ENCODE data around the gene LPAR5.

DNA sequence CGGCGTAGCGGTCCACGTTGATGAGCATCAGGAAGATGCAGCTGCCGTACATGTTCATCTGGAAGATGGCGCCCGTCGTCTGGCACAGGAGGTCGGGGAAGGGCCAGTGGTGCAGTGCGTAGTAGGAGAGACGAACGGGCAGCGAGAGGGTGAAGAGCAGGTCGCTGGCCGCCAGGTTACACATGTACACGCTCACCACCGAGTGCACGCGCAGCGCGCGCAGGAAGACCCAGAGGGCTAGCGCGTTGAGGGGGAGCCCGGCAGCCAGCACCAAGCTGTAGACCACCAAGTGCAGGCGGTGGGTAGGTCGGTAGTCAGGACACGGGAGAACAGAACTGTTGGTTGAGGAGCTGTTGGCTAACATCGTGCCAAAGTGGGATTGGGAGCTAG, 14.9 kb downstream of the LPAR5 start:
- TF ChIP-seq BHLHE40 (IDR thresholded peaks at IDR 0.05; ENCODE audit: borderline replicate concordance) = no peak
- no peak for TF ChIP-seq SUZ12 (IDR thresholded peaks at IDR 0.05)
- no peak for TF ChIP-seq ELF4 (IDR thresholded peaks at IDR 0.05)
- no peak for TF ChIP-seq ZNF384 (IDR thresholded peaks at IDR 0.05)
- TF ChIP-seq FOXK2 (IDR thresholded peaks at IDR 0.05) = no peak
- no peak for TF ChIP-seq TARDBP (IDR thresholded peaks at IDR 0.05)
- TF ChIP-seq L3MBTL2 (conservative IDR thresholded peaks at IDR 0.05) = no peak
- no peak for TF ChIP-seq SP1 (IDR thresholded peaks at IDR 0.05)
- TF ChIP-seq NFRKB (IDR thresholded peaks at IDR 0.05) = no peak

All from HEK293T (cell line).